ELF-1 (cell line): ENCODE measurements around the gene GSG1L.
A peak's percentile ranks its signal among the peaks of the same experiment; 100 is the strongest.

ENCODE experiments used
- DNase-seq: peaks from one replicate; pipeline ENCODE4 v3.0.0-alpha.2; 2016; ENCODE audit warnings: low read depth, low spot score

GSG1L gene

DNA sequence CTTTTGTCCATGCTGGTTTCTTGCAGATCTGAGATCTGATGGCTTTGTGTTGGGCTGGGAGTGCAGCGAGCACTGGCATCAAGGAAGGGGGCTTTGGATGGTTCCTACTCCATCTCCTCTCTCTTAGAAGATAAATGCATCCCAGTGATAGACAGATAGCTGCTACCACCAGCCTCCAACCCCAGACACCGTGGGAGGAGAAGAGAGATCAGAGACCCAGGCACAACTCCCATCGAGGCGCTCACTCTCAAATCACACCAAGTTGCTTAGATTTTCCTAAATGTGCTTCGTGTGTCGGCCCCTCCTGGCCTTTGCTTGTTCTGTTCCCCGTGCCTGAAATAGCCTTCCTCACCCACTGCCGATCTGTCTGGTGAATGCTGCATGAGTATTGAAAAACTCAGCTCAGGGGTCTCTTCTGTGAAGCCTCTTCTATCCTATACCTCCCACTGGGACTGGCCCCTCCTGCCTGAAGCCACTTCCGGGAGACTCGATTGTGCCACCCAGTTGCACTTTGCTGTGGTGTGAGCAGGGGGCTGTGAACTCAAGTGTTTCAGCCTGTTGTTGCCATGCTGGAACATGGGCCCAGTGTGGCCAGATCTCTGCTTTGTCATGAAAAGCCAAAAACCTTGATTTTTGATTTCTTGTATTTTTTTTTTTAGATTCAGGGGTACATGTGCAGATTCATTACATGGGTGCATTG is 242.7 kb downstream of the GSG1L start:
- no peak for DNase-seq

- DNase-seq = no peak
Measured at GRCh38 chr16:27819881-27820610, 243.5 kb downstream of the GSG1L start.

DNA sequence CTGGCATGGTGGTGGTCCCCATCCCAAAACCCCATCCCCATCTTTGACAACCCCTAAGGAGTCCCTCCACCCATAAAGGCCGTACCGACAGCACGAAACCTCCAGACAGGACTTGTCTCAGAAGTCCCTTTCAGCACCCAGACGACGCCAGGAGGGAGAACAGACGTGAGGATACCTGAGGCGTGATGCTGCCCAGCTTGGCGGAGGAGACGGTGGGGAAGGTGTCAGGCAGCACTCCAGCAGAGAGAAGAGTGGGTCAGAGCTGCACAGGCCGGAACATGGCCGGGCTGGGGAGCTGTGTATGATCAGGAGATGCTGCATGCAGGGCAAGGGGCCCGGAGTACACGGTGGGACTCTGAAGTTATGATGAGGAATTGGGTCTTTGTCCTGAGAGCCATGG is 244.2 kb downstream of the GSG1L start:
- no peak for DNase-seq

DNA sequence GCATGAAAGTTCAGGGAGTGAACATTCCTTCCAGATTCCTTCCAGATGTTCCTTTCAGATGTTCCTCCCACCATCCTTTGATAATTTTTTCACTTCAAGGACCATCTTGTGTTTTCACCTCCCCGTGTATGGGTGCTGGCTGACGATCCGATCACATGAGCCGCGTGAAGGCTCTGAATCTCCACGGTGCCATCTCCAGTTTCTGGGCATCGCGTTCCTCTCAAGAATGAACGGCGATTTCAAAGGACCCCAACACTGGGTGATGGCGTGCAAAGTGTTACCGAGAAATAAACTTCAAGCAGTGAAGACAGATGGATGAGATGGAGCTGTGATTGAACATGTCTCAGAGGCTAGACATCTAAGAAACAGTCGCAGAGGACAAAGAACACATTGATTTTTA is 245.3 kb downstream of the GSG1L start:
- DNase-seq = no peak

- DNase-seq = no peak
Measured at GRCh38 chr16:27817038-27817437, 246.5 kb downstream of the GSG1L start.

- no peak for DNase-seq
Measured at GRCh38 chr16:27816561-27816960, 247.0 kb downstream of the GSG1L start.

GRCh38 chr16:27813591-27813990 is 249.9 kb downstream of the GSG1L start:
- DNase-seq = no peak

DNA sequence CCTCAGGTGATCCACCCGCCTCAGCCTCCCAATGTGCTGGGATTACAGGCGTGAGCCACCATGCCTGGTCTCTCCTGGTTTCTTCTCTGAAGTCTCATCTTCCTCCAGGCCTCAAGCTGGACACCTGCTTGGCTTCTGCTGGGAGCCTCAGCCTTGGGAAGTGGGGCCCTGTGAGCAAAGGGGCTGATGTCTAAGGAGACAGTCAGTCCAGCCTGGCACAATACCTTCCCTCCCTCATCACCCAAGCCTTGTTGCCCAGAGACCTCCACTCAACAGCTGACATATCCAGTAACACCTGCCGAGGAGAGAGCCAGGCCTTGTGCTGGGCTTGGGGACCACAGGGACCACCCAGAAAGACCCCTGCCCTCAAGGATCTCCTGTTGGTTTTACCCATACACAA is 251.6 kb downstream of the GSG1L start:
- DNase-seq = no peak

- DNase-seq = no peak
Measured at GRCh38 chr16:27806986-27807385, 256.5 kb downstream of the GSG1L start.

GRCh38 chr16:27806388-27806787 is 257.1 kb downstream of the GSG1L start:
- DNase-seq = no peak

DNA sequence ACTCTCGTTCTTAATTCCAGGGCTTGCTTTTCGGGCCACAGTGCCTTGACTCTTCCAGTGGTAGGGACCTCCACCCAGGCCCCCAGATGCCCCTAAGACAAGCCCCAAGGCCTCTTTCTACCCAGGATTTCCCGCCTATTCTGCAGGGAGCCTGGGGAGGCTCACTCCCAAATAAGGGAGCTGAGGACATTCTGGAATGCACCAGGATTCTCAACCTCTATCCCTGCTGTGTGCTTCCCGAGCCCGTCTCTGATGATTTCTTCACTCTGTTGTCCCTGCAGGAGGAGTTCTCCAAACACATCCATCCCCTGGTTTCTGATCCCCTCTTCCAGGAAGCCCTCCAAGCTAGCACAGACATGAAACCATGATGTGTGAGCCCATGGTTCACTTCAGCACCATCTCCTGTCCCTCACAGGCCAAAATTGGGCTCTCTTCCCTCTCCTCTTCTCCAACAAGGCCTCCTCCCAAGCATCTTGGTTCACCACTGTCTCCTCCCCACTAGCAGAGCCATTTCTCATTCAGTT is 257.6 kb downstream of the GSG1L start:
- DNase-seq = peak; percentile 13

DNA sequence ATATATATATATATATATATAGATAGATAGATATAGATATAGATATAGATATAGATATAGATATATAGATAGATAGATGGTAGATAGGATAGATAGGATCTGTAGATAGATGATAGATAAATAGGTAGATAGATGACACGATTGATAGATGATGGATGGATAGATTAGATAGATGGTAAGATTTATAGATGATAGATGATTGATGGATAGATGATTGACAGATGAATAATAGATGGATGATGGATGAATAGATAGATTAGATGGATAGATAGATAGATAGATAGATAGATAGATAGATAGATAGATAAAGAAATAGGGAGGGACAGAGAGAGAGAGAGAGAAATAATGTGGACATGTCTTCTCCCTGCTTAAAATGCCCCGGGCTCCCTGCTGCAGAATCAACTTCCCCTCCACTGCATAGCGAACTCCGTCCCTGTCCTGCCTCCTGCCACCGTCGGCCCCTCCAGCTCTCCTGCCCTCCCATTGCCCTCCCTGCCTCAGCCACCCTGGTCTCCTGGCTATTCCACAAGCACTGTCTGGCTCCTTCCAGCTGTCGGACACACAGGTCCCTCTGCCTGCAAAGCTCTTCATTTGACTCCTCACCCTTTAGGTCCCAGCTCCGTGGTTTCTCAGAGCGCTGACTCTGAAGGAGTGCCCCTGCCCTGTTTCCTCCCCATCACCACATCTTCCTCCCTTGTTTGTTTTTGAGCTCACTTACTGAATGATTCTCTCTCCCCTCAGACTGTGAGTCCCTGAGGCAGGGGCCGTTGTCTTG is 259.6 kb downstream of the GSG1L start:
- DNase-seq = peak; percentile 16

DNA sequence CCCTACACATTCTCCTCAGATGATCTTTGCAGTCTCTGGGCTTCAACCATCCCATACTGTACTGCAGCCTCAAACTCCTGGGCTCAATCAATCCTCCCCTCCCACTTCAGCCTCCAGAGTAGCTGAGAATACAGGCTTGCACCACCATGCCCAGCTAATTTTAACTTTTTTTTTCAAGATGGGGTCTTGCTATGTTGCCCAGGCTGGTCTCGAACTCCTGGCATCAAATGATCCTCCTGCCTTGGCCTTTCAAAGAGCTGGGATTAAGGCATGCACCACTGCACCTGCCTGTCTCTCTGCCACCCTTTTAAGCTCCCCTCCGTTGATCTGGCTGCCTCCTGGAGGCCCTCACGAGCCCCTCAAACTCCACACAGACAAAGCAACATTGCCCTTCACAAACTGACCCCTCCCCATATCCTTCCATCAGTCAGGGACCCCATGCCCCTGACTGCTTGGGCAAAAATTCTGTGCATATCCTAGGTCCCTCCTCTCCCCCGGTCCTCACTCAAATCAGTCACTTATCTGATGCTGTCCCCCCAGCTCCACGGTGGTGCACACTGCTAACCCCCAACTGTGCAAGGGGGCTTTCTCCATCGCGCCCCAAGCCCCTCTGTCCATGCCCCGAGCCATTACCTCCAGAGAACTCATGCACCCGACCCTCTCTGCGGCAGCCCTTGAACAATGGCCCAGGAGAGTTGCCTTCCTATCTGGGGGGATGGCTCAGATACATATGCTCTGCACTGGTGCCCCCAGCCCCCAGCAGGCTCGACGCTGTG is 260.7 kb downstream of the GSG1L start:
- no peak for DNase-seq

DNA sequence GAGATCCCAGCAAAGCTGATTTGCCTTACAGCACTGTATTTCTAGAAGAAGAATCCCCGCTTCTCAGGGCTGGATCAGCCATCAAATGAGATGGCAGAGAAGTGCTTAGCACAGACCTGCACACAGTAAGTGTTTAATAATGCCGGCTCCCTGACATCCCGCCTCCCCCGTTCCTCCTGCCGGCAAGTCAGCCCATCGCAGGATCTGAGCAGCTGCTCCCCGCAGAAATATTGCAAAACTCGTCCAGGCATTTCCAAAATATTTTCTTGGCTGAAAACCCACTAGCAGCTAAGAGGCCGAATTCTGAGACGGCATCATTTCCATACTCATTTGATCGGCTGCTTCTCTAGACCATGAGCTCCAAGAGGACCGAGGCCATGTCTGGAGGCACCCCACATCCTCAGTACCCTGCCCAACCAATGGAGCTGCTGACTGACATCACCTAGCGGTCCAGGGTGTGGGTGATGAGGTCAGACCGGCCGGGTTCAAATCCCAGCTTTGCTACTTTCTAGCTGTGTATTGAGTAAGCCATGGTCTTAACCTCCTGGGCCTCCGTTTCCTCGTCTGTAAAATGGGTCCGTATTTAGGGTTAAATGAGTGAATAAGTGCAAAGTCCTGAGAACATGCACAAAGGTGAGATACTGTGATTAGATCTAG is 262.1 kb downstream of the GSG1L start:
- DNase-seq = no peak

- no peak for DNase-seq
Measured at GRCh38 chr16:27800817-27801216, 262.7 kb downstream of the GSG1L start.

- DNase-seq = no peak
Measured at GRCh38 chr16:27799896-27800295, 263.6 kb downstream of the GSG1L start.

DNA sequence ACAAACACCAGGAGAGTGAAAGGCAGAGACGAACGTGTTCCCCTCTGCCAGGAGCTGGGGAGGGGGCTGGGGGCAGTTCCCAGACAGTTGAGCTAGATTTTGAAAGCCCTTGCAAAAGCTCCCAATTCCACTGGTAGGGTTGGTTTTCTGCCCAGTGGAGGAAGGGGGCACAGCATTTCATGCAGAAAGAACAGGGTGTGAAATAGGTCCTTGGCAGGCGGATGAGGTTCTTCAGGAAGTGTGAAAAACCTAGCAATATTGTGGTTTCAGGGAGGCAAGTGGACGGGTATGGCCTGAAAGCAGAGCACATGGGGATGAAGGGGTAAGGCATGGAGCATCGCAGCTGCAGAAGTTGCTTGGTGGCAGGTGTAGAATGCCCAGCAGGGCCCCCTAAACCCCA is 265.3 kb downstream of the GSG1L start:
- DNase-seq = no peak

DNA sequence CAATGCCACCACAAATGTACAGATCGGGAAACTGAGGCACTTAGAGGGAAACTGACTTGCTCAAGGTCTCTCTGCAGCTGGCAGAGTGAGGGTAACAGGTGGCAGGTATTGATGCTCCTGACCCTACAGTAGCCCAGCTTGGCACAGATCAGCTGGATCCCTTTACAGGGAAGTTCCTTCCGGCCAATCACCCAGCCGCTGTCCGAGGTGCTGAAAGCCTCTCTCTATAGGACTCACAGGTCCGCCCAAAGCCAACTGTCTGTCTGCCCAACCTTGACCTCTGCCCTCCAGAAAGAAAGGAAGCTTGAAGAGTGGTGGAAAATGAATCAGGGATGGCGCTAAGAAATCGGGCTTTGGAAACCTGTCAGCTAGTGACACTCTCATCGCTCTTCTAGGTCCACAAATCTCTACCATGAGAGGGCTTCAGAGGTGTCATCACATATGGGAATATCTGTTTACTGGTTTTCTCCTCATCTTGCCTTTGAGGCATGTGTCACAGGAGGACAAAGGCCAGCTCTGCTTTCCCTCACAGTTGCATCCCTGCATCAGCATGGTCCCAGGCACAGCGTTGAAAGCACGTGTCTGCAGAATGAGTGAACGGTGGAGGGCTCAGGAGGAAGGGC is 267.4 kb downstream of the GSG1L start:
- peak; percentile 66 for DNase-seq

DNA sequence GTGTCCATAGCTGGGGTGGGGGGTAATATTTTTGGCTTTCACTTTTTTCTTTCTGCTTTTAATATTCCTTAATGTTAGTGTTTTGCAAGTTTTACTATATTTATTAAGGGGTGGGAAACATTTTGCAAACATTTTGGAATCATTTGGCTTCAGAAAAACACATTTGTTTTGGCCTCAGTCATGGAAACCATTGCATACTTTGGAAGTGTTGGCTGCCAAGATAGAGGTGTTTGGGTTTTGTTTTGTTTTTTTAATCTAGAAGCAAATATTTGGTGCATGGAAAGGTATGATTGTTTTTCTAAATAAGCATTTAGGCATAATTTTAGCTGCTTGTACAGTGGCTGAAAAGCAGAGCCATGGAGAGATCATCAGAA is 270.3 kb downstream of the GSG1L start:
- DNase-seq = no peak

DNA sequence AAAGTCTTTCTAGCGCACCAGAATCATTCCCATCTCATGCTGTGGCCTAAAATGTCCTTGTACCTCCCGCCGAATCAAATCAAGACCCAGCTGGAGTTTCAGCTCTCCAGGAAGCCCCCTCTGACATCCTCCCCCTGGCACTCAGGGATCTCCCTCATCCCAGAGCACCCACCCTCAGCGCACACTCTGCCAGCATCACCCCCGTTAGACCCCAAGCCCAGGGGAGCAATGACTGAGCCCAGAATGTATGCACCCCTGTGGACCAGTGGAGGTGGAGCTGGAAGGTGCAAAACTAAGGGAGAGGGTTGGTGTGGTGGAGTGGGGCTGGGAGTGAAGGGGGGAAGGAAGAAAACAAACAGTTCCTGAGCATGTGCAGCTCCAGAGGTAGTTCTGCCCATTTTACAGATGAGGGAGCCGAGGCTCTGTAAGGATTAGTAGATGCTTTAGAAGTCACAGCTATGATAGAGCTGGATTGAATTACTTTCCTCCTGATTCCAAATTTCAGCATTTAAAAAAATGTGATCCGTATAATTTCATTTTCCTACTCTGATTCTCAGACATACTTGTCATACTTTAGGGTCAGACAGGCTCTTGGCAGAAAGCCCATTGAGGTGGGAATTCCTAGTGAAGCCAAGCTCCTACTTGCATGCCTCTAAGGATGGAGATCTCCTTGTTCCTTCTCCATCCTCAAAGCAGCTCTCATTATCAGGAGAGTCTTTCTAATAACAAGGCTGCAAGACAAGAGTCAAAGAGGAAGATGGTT is 270.8 kb downstream of the GSG1L start:
- DNase-seq = no peak
